MCF 10A (cell line): ENCODE measurements around the gene LSM11. TPM values are rescaled to one million over a fixed set of nuclear protein-coding genes. Genes with fewer than 3 reads are reported as not detected.

Experiments
- BruUV-seq: library from RNA; stranded (reverse); fragments of 400-500 nt; replicated peaks from 2 replicates; lab custom pipeline; 2021; lab: Mats Ljungman, UMichigan
- CTCF ChIA-PET: fragments of 300-600 bp; sonication (Branson Sonifier 250); formaldehyde crosslinking; extraction: SDS; loops from one replicate; lab custom pipeline; 2021; ENCODE audit warnings: antibody characterized with exemption, inconsistent platforms; lab: Yijun Ruan, JAX
- POLR2A ChIA-PET: fragments of 300-600, 350-650 bp; sonication (Branson Sonifier 250); formaldehyde crosslinking; extraction: SDS; loops from one replicate; lab custom pipeline; 2020; ENCODE audit warnings: antibody characterized with exemption, inconsistent platforms; lab: Yijun Ruan, JAX
- DNase-seq: peaks from one replicate; pipeline ENCODE4 v3.0.0-alpha.2; 2018; ENCODE audit not compliant: unreplicated experiment
- H3K27ac Mint-ChIP-seq: one replicate; pipeline ENCODE4 v1.8.0; 2022; ENCODE audit warnings: mild to moderate bottlenecking, low read depth, mixed read lengths; ENCODE audit not compliant: unreplicated experiment
- H3K27me3 Mint-ChIP-seq: one replicate; pipeline ENCODE4 v1.8.0; 2022; ENCODE audit warnings: mixed read lengths; ENCODE audit not compliant: insufficient read depth, unreplicated experiment
- H3K36me3 Mint-ChIP-seq: one replicate; pipeline ENCODE4 v1.8.0; 2022; ENCODE audit warnings: mild to moderate bottlenecking, moderate library complexity, mixed read lengths; ENCODE audit not compliant: insufficient read depth, unreplicated experiment
- H3K4me1 Mint-ChIP-seq: one replicate; pipeline ENCODE4 v1.8.0; 2022; ENCODE audit warnings: mixed read lengths; ENCODE audit not compliant: insufficient read depth, unreplicated experiment
- H3K4me3 Mint-ChIP-seq: one replicate; pipeline ENCODE4 v1.8.0; 2022; ENCODE audit warnings: mild to moderate bottlenecking, moderate library complexity, mixed read lengths; ENCODE audit not compliant: unreplicated experiment
- H3K9me3 Mint-ChIP-seq: one replicate; pipeline ENCODE4 v1.8.0; 2022; ENCODE audit warnings: mixed read lengths; ENCODE audit not compliant: unreplicated experiment
- CTCF ChIP-seq: fragments of 200-600 bp; IDR thresholded peaks from one replicate; pipeline ENCODE4 v1.8.0; 2022; ENCODE audit warnings: antibody characterized with exemption, mild to moderate bottlenecking; ENCODE audit not compliant: unreplicated experiment
- intact Hi-C: fragments of 100-400 bp; cut with micrococcal nuclease; formaldehyde crosslinking; loops from 2 replicates; pipeline ENCODE4 v1.14.1; 2022
- total RNA-seq: library from RNA; stranded (reverse); gene quantifications from 2 replicates; pipeline ENCODE4 v1.2.3, GENCODE V29; 2022

Gene LSM11
- total RNA-seq, 1 experiment from 2014 or later: 3.4 TPM

DNA sequence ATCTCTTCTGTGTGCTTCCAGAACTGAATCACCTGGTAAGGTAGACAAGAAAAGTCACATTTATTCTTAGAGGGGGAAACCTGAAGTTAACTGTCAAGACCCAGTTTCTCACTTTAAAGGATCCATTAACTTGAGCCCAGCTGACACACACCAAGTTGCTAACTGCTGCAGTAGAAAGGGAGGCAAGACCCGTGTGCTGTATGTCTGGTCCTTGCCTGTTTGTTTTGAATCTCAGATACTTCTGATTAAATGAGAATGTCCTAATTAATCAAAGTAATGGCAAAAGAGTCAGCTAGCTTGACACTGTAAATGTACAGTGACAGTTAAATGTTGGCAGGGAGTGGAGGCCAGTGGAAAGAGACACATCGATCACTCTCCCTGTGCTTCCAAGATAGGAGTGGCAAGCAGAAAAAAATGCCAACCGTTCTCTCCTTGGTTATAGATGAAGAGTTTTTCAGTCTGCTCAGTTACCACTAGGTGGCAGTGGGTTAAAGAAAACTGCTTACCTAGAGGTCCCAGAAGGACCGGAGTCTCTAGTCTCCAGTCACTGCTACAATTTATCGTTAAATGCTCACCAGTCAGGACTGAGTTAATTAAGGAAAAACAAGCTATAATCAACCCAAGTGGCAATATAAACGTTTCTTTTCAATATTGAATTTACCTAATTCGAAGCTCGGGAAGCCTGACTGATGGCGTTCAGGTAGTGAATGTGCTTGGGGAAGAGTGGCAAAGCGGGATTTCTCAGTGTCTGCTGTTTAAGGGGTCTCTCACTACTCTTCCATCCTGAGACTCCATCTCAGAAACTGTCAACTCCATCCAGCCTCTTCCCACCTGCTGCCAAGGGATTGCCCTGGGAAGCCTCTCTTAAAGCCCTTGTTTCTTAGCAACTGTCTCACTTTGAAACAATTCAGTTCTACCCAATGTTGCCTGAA, 18.4 kb downstream of the LSM11 start:
- Mint-ChIP-seq H3K4me1 (peaks cover 1% of the 10 kb centered on the region), H3K27ac (no peak overlapping the region), H3K4me3 (no peak overlapping the region), H3K9me3 (no peaks in the 10 kb centered on the region), H3K27me3 (no peaks in the 10 kb centered on the region), H3K36me3 (peaks cover 2% of the 10 kb centered on the region)
- ChIA-PET CTCF (interaction anchor here (0.5 to 12.7 kb wide), 76 partner anchors 8 to 1734 kb away, joined by 3 to 177 read pairs (median 4); partner anchors contain the start of genes LSM11 and THG1L), POLR2A (interaction anchor here (0.6 to 0.9 kb wide), 3 partner anchors 13 to 269 kb away, joined by 3 to 6 read pairs (median 3); no protein-coding TSS in a partner anchor)
- DNase-seq: peak; percentile 79
- no TSS peak for BruUV-seq
- TF ChIP-seq CTCF: peak; percentile 91
- intact Hi-C loops: loop anchor here (1.0 to 10.0 kb wide), 7 partner anchors 54 to 1371 kb away; no protein-coding TSS in a partner anchor

- no peaks in the 10 kb centered on the region for H3K27me3 Mint-ChIP-seq
- peaks cover 18% of the 10 kb centered on the region for H3K4me1 Mint-ChIP-seq
- no peaks in the 10 kb centered on the region for H3K9me3 Mint-ChIP-seq
- H3K27ac Mint-ChIP-seq: no peak overlapping the region
- no peak overlapping the region for H3K4me3 Mint-ChIP-seq
- intact Hi-C loops: loop anchor here (5.0 to 10.0 kb wide), 2 partner anchors 313 to 610 kb away; no protein-coding TSS in a partner anchor
- H3K36me3 Mint-ChIP-seq: no peaks in the 10 kb centered on the region
- BruUV-seq: no TSS peak
- no peak for TF ChIP-seq CTCF
- ChIA-PET POLR2A (no interaction called here), CTCF (interaction anchor here (0.6 to 12.7 kb wide), 12 partner anchors 10 to 1368 kb away, joined by 3 to 177 read pairs (median 4); partner anchors contain the start of gene LSM11)
- DNase-seq: no peak
These were observed 21.0 kb downstream of the LSM11 start for GRCh38 chr5:157764531-157764930.

DNA sequence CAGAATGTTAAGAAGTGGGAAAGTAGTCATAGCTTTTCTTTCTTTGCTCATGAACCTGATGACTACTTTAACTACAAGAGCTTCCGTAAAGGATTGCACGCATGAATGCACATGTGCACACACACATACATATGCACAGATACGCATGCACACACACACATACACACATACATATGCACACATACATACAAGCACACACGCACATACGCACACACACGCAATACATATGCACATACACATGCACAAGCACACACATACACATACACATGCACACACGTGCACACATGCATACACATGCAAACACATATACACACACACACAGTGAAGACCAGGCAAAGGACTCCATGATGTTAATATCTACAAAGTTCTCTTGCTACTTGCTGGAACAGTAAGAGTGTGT, 22.9 kb downstream of the LSM11 start:
- peaks cover 18% of the 10 kb centered on the region for H3K4me1 Mint-ChIP-seq
- ChIA-PET POLR2A (no interaction called here), CTCF (interaction anchor here (0.5 to 12.7 kb wide), 7 partner anchors 20 to 260 kb away, joined by 3 to 177 read pairs (median 3); partner anchors contain the start of gene LSM11)
- intact Hi-C loops: loop anchor here (10.0 kb wide), 1 partner anchor 608 kb away; no protein-coding TSS in a partner anchor
- DNase-seq: no peak
- no peak overlapping the region for H3K27ac Mint-ChIP-seq
- H3K27me3 Mint-ChIP-seq: no peaks in the 10 kb centered on the region
- no peak overlapping the region for H3K4me3 Mint-ChIP-seq
- BruUV-seq: no TSS peak
- no peaks in the 10 kb centered on the region for H3K9me3 Mint-ChIP-seq
- no peaks in the 10 kb centered on the region for H3K36me3 Mint-ChIP-seq
- no peak for TF ChIP-seq CTCF

- peaks cover 18% of the 10 kb centered on the region for H3K4me1 Mint-ChIP-seq
- no peaks in the 10 kb centered on the region for H3K9me3 Mint-ChIP-seq
- ChIA-PET POLR2A (interaction anchor here (2.4 kb wide), 1 partner anchor 7 kb away, joined by 6 read pairs; no protein-coding TSS in a partner anchor), CTCF (interaction anchor here (1.3 to 12.7 kb wide), 2 partner anchors 20 to 226 kb away, joined by 4 to 177 read pairs; partner anchors contain the start of gene LSM11)
- no peak for DNase-seq
- BruUV-seq: no TSS peak
- H3K27me3 Mint-ChIP-seq: no peaks in the 10 kb centered on the region
- no peak overlapping the region for H3K4me3 Mint-ChIP-seq
- H3K27ac Mint-ChIP-seq: peak overlapping the region; percentile 98
- intact Hi-C loops: loop anchor here (10.0 kb wide), 1 partner anchor 608 kb away; no protein-coding TSS in a partner anchor
- TF ChIP-seq CTCF: no peak
- H3K36me3 Mint-ChIP-seq: no peaks in the 10 kb centered on the region
These were observed 23.4 kb downstream of the LSM11 start for GRCh38 chr5:157766902-157767301.
